A673 (cell line): Measurements from ENCODE around the gene OFD1. TPM values are rescaled to one million over a fixed set of nuclear protein-coding genes. Genes with fewer than 3 reads are reported as not detected.

ENCODE experiments used
- BruUV-seq: library from RNA; stranded (reverse); fragments of 400-500 nt; replicated peaks from 2 replicates; lab custom pipeline; 2021; lab: Mats Ljungman, UMichigan
- CTCF ChIA-PET: fragments of 300-600 bp; sonication (Branson Sonifier 250); formaldehyde crosslinking; loops from one replicate; lab custom pipeline; 2022; ENCODE audit warnings: antibody characterized with exemption; lab: Charles Lee
- POLR2A ChIA-PET: fragments of 300-600 bp; sonication (Branson Sonifier 250); formaldehyde crosslinking; loops from one replicate; lab custom pipeline; 2022; ENCODE audit warnings: antibody characterized with exemption; ENCODE audit not compliant: low non-redundant PET; lab: Charles Lee
- DNase-seq: peaks from one replicate; pipeline ENCODE4 v3.0.0-alpha.2; 2015; ENCODE audit warnings: low spot score
- H3K27ac ChIP-seq: fragments of 200-600 bp; sonication (generic); 2 replicates; pipeline ENCODE4 v1.5.1; 2016; ENCODE audit warnings: mixed run types, low read depth, mild to moderate bottlenecking, mixed read lengths, antibody characterized with exemption, low read length; ENCODE audit not compliant: poor library complexity, severe bottlenecking
- H3K27me3 ChIP-seq: fragments of 200-600 bp; sonication (generic); replicated peaks from 2 replicates; pipeline ENCODE4 v1.6.1; 2017; ENCODE audit warnings: mixed run types, low read depth, mild to moderate bottlenecking, mixed read lengths, antibody characterized with exemption, low read length; ENCODE audit not compliant: insufficient read depth, poor library complexity
- H3K36me3 ChIP-seq: fragments of 200-600 bp; sonication (generic); 2 replicates; pipeline ENCODE4 v1.6.1; 2016; ENCODE audit warnings: mixed run types, mild to moderate bottlenecking, mixed read lengths, antibody characterized with exemption, low read length; ENCODE audit not compliant: insufficient read depth, poor library complexity, severe bottlenecking
- H3K4me1 ChIP-seq: fragments of 200-600 bp; sonication (generic); 2 replicates; pipeline ENCODE4 v1.6.1; 2017; ENCODE audit warnings: mixed run types, mild to moderate bottlenecking, mixed read lengths, antibody characterized with exemption, low read length; ENCODE audit not compliant: insufficient read depth, poor library complexity, severe bottlenecking
- H3K4me3 ChIP-seq: fragments of 200-600 bp; sonication (generic); 2 replicates; pipeline ENCODE4 v1.5.1; 2016; ENCODE audit warnings: low read depth, mixed run types, mild to moderate bottlenecking, mixed read lengths, low read length; ENCODE audit not compliant: poor library complexity, severe bottlenecking
- H3K9me3 ChIP-seq: fragments of 200-600 bp; sonication (generic); 2 replicates; pipeline ENCODE4 v1.6.1; 2016; ENCODE audit warnings: mixed run types, low read depth, mild to moderate bottlenecking, mixed read lengths, antibody characterized with exemption, low read length; ENCODE audit not compliant: poor library complexity, severe bottlenecking
- EZH2 ChIP-seq: fragments of 200-600 bp; sonication (generic); IDR thresholded peaks from 2 replicates; pipeline ENCODE4 v1.6.1; 2017; ENCODE audit warnings: borderline replicate concordance, low read depth, mild to moderate bottlenecking, mixed read lengths, antibody characterized with exemption, low read length; ENCODE audit not compliant: poor library complexity, severe bottlenecking
- intact Hi-C: fragments of 100-400 bp; cut with micrococcal nuclease; formaldehyde crosslinking; loops from one replicate; pipeline ENCODE4 v1.10.0; 2022; ENCODE audit not compliant: unreplicated experiment
- total RNA-seq: library from RNA; stranded (reverse); gene quantifications from 2 replicates; pipeline ENCODE4 v1.2.3, GENCODE V29; 2021
- TF ChIP-seq, protein P1 (sequence below): fragments of 300-800, 200-600 bp; sonication (generic); conservative IDR thresholded peaks from 2 replicates; pipeline ENCODE4 v1.5.1; 2017; ENCODE audit warnings: low read depth, mild to moderate bottlenecking, antibody characterized with exemption, low read length, moderate library complexity, mixed read lengths

Gene OFD1
- total RNA-seq, 1 experiment from 2014 or later = 28.6 TPM

DNA sequence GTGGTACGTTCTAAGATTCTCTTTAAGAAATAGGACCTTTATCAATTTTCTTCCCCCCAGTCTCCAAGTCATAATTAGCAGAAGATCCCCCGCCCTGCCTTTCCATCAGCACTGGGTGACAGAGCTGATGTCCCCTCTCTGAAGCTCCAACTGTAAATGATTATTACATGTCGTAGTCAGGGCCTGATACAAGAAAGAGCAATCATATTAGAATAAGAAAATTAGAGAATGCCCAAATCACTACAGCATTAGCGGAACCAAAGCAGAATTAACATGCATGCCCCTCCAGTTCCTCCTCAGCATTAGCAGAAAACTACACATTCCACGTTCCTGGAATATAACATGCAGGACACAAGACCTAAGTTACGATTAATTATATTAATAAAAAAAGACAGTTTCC is 81.6 kb downstream of the OFD1 start:
- POLR2A ChIA-PET = no interaction called here
- intact Hi-C loops = no loop called here
- DNase-seq = no peak

DNA sequence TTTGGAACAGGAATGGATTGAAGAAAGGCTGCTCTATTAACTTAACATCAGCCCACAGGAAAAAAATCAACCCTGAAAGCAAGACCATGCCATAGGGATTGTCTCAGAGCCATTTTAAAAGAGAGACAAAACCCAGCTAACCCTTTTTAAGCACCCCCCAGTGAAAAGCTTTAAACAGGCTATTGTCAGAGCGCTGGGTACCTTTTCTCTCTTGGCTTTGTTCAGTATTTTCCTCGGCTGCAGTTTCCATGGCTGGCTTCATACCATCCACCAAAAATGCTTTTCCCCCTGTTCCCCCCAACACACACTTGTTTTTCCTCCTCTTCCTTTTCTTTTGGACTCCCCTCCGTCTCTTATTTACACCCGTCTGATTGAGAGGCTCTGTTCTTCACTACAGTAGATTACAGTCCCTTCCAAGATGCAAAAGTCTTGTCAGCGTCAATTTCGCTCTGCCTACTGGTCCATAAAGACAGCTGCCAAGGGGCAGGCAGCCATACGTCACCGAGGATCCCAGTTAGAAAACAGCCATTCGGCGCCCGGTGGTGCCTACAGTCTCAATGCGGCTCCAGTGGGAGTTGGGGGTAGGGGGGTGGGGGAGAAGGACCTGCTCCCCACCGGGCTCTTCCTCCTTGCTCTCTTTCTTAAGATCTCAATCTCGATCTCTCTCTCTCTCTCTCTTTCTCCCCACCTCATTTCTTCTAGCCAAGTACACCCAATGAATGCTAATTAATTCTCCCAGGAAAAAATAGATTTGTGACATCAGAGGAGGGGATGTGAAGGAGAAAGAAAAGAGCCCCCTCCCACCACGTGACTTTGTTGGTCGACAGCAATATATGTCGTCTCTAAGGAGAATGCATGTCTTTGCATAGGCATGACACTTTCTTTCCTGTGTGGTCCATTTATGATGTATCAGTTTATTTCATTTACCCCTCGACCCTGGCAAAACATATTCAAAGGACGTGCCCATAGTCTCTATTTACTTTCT is 82.4 kb downstream of the OFD1 start, which contains the start of gene GPM6B:
Gene GPM6B (minus strand): TSS at position 451 of the 985 bp plus-strand sequence. CDS start 189 bp downstream, at position 262.
- ChIA-PET POLR2A (no interaction called here), CTCF (no interaction called here)
- intact Hi-C loops = no loop called here
- Histone ChIP-seq H3K4me1 (no peaks in the 10 kb centered on the region), H3K27me3 (peaks cover 63% of the 10 kb centered on the region), H3K4me3 (no peak within 1 kb of the TSS), H3K27ac (no peak within 1 kb of the TSS), H3K36me3 (no peaks in the 10 kb centered on the region), H3K9me3 (no peaks in the 10 kb centered on the region)
- DNase-seq = no peak
- TF ChIP-seq, protein P1, sequence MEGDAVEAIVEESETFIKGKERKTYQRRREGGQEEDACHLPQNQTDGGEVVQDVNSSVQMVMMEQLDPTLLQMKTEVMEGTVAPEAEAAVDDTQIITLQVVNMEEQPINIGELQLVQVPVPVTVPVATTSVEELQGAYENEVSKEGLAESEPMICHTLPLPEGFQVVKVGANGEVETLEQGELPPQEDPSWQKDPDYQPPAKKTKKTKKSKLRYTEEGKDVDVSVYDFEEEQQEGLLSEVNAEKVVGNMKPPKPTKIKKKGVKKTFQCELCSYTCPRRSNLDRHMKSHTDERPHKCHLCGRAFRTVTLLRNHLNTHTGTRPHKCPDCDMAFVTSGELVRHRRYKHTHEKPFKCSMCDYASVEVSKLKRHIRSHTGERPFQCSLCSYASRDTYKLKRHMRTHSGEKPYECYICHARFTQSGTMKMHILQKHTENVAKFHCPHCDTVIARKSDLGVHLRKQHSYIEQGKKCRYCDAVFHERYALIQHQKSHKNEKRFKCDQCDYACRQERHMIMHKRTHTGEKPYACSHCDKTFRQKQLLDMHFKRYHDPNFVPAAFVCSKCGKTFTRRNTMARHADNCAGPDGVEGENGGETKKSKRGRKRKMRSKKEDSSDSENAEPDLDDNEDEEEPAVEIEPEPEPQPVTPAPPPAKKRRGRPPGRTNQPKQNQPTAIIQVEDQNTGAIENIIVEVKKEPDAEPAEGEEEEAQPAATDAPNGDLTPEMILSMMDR = no peak
- no peak for TF ChIP-seq EZH2
- no TSS peak for BruUV-seq

More for the DNA sequence above, 81.6 kb downstream of the OFD1 start:
- no peaks in the 10 kb centered on the region for H3K36me3 ChIP-seq
- TF ChIP-seq, protein P1 = no peak
- no peak for TF ChIP-seq EZH2
- no peaks in the 10 kb centered on the region for H3K4me1 ChIP-seq
- H3K27me3 ChIP-seq = peaks cover 63% of the 10 kb centered on the region
- H3K4me3 ChIP-seq = no peak overlapping the region
- CTCF ChIA-PET = no interaction called here
- H3K27ac ChIP-seq = no peak overlapping the region
- BruUV-seq = no TSS peak
- H3K9me3 ChIP-seq = no peaks in the 10 kb centered on the region

Other genes starting within 250 kb of the OFD1 start
- not detected in 2 replicates for gene EGFL6, start 165.1 kb upstream of the OFD1 start, total RNA-seq
- 3.1 and 3.9 TPM in 2 replicates for gene TCEANC, start 81.6 kb upstream of the OFD1 start, total RNA-seq
- 24.8 and 25.8 TPM in 2 replicates for gene RAB9A, start 45.6 kb upstream of the OFD1 start, total RNA-seq
- gene TRAPPC2, start 128 bp upstream of the OFD1 start, total RNA-seq = 18.3 and 19.5 TPM in 2 replicates
- 7.6 and 9.5 TPM in 2 replicates for gene GPM6B, start 82.3 kb downstream of the OFD1 start, total RNA-seq